Stimulated activated CD4-positive, alpha-beta T cell treated with anti-CD3 and anti-CD28 coated beads, Interleukin-15, amount 100 ng/mL, for 1 hour (primary cell): ENCODE results near the gene RIBC2.
"Not testable (repeated sequence)": the region's sequence is repeated elsewhere in the genome, so short reads cannot be mapped to it uniquely, and the experiment has no call there.

Source experiments
- DNase-seq, 2 donors: peaks; one replicate each; pipeline ENCODE4 v3.0.0-alpha.2; 2020; ENCODE audit warnings: low read depth in 1 of 2, low spot score in 1 of 2

Gene RIBC2

DNA sequence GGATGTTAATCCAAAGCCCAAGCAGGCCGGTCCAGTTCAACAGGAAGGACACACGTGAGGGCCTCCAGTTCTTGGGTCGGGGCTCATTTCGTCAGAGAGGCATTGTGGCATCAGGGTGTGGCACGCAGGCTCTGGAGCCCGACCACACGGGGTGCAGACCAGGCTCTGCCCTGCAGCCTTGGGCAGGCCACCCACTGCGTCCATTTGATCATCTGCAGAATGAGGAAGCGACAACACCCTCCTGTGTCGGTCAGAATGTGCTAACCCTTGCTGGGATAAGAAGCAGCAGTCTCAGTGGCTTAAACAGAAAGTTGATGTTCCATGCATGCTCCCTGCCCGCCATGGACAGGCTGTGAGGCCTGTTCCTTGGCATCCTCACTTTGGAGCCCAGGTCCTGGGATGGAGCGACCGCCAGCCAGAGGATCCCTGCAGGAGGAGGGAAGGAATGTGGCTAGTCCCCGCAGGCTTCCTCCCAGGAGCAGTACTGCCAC is 10.8 kb downstream of the RIBC2 start:
- DNase-seq, result no peak

DNA sequence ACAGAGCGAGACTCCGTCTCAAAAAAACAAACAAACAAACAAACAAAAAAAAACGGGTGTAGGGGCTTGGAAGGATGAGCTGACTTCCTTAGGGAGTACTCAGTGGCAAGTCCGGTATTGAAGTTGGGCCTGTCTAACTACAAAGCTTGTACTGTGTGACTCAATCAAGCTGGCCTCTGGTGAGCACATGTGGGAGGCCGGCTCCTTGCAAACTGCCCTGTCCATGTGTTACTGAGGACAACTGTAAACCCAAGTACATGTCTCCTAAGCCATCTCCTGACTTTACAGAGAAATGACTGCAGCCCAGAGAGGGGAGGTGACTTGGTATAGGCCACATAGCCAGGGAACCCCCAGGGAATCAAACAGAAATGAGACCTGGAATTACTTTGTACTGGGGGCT is 11.6 kb downstream of the RIBC2 start:
- no peak for DNase-seq

DNA sequence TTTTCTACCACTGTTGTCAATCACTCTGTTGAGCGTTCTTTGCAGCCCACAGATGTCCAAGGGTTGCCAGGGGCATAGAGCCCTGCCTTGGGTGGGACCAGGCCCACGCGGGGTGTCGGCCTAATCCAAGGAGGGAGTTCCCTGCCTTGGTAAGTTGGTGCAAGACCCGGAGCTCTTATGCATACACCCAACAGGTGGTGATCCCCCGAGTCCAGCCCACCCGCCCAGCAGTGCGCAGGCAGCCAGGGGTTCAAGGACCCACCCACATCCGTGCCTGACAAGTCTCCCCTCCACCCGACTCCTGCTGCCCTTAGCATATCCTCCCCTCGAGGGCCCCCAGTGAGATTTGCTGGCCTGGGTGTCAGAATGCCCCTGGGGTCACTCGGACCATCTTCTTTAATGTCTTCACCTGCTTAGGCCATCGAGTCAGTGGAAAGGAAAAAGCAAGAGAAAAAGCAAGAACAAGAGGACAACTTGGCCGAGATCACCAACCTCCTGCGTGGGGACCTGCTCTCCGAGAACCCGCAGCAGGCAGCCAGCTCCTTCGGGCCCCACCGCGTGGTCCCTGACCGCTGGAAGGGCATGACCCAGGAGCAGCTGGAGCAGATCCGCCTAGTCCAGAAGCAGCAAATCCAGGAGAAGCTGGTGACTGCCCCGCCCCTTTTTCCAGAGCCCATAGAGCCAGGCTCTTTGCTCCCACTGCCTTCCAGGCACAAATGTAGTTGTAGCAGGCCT is 12.2 kb downstream of the RIBC2 start:
- no peak for DNase-seq

DNA sequence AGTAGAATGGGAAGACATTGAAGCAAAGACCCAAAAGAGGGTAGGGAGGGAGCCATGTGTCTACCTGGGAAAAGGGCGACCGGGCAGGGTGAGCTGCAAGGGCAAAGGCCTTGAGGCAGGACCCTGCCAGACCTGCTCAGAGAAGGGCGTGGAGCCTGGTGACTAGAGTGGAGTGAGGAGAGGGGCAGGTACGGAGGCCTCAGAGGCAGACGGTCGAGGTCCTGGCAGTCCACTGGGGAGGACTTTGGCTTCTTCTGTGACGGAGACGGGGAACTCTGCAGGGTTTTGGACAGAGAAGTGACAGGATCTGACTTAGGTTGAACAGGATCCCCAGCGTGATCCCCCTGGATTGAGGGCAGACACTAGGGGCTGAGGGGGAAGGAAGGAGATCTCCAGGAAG is 12.9 kb downstream of the RIBC2 start:
- DNase-seq, result no peak

DNA sequence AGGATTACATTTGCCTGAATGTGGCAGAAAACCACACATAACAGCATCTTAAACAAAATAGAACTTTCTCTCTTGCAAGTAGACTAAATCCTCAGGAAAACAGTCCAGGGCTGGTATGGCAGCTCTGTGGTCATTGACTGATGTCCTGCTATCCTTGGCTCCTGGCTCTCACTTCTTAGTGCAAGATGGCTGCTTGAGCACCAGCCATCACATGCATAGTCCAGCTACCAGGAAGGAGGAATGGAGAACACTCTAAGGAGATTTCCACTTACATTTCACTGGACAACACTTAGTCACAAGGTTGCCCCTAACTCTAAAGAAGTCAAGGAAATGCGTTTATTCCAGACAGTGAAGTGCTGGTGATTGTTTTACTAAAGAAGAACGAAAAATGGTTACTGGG is 13.6 kb downstream of the RIBC2 start:
- no peak for DNase-seq

DNA sequence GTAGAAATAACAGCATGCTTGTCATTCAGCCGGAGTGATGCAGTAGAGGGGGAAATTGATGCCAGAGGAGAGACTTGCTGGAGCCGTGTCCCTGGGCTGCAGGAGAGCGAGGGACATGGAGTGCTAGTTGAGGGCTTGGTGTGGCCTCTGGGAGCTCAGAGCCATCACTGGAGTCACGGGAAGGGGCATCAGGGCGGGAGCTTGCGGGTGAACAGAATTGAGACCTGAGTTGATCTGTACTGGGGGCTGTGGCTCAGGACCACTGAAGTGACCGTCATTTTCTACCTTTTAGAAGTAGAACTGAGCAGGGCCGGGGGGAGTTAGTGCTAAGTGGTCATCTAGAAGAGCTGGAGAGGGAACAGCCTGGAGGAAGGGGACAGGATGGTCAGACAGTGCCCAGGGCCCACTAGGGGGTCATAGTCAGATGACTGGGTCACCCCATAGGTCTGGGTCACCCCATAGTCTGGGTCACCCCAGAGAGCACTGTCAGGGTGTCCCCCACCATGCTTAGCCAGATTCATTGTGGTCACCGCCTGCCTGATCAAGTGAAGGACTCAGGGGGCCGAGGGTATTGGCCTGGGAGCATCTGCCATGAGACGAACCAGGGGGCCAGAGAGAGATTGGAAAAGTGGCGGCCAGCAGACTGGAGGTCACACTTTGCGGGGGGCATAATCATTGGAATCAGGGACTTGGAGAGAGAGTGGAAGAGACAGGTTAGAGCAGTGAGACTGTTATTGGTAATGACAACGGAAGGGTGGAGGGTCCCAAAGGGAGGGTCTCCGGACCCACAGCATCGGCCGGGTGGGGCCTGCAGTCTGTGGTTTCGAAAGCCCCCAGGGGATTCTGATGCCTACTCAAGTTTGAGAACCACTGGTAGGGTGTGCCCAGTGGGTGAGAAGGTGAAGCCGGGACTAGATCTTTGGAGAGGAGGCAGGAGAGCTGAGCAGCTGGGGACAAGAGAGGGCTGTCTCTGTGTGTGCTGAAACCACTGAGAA is 15.2 kb downstream of the RIBC2 start:
- DNase-seq, result no peak

DNA sequence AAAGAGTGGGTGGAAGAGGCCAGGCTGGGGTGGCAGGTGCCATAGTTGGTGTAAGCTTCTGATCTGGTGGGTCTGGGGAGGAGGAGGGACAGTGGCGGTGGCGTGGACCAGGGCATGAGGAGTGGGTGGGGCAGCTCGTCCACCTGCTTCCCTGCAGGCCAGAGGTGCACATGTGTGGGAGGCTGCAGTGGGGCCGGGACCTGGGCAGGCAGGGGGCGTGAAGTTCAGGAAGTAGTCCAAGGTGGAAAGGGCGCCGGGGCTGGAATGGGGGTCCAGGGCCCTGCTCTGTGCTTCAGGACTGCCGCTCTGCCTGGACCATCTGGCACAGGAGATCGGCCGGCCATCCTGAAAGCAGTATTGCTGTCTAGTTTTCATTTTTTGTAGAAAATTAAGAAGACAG is 15.9 kb downstream of the RIBC2 start:
- no peak for DNase-seq

DNA sequence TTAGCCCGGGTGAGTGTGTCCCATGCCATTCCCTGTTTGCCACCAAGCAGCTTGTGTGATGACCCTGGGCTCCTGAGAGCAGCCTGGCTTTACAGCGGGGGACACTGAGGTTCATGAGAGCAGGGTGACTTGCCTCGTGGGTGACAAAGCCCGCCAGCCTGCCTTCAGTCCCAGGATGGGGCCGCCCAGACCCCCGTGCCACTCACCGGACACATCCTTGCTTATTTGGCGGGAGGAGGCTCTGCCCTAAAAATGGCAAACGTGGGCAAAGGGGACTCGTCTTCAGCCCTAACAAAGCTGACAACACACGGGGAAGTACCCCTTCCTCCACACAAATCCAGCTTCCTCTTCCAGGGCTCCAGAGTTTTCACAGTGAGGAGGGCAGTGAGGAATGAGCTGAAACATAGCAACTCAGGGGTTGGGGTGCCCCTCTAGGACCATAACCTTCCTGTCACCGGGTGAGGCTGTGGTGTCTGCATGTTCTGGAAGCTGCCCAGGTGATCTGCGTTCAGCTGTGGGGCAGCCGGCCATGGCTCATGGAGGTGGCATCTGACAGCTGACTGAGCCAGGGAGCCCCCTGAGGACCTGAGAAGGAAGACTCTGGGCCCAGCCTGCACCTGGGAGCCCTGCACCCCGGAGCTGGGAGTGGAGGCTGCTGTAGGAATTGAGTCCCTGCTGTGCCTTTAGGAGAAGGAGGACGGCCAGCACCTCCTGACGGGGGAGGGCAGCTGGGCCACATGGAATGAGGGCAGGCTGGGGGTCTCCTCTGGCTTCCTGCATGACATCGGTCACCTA is 16.7 kb downstream of the RIBC2 start:
- no peak for DNase-seq

DNA sequence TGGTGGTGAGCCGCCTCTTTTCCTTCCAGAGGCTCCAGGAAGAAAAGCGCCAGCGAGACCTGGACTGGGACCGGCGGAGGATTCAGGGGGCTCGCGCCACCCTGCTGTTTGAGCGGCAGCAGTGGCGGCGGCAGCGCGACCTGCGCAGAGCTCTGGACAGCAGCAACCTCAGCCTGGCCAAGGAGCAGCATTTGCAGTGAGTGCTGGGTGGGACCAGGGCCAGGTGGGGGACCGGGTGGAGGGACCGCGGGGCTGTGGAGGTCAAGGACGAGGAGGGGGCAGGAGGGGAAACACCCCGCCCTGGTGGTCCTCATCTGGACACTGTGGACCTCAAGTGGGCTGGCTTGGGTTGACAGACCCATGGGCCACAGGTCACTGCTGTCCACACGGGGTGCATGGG is 17.4 kb downstream of the RIBC2 start:
- no peak for DNase-seq

DNA sequence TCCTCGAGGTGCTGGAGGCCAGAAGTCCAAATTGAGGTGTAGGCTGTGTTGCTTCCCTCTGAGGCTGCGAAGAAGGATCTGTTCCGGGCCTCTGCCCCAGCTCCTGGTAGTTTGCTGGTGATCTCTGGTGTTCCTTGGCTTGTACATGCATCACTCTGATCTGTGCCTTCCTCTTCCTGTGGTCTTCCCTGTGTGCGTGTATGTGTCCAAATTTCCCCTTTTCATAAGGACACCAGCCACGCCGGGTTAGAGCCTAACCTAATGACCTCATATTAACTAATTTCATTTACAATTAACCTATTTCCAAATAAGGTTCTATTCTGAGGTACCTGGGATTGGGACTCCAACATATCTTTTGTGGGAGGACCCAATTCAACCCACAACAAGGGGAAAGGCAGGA is 21.5 kb downstream of the RIBC2 start:
- no peak for DNase-seq

DNA sequence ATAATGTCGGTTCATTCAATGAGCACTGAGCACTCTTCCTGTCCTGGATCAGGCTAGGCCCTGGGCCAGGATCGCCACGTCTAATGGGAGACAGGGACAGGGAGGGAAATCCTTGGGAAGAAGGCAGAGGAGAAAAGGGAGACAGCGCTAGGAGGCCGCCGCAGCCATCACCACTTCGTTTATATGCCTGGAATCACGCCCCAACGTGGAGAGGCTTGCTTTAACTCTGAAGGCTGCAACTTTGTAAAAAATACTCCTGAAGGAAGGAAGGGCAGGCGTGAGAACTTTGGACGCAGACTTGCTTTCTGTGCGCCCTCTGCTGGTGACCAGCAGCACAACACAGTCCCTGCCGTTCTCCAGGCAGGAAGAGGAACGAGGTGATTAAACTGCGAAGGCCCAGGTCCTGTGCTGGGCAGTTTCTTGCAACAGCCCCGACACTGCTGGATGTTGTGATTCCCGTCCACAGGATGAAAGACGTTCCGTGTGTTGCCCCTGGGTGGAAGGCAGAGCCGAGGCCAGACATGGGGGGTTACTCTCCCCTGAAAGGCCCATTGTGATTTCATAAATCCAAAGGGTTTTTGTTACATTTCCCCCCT is 22.1 kb downstream of the RIBC2 start:
- DNase-seq, result peak; percentile 62 to 63

DNA sequence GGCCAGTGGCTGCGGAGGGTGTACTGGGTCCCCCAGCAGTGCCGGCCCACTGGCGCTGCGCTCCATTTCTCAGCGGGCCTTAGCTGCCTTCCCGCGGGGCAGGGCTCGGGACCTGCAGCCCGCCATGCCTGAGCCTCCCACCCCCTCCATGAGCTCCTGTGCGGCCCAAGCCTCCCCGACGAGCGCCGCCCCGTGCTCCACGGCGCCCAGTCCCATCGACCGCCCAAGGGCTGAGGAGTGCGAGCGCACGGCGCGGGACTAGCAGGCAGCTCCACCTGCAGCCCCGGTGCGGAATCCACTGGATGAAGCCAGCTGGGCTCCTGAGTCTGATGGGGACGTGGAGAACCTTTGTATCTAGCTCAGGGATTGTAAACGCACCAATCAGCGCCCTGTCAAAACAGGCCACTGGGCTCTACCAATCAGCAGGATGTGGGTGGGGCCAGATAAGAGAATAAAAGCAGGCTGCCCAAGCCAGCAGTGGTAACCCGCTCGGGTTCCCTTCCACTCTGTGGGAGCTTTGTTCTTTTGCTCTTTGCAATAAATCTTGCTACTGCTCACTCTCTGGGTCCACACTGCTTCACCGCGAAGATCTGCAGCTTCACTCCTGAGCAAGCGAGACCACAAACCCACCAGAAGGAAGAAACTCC is 23.5 kb downstream of the RIBC2 start:
- DNase-seq, result not testable (repeated sequence)

DNA sequence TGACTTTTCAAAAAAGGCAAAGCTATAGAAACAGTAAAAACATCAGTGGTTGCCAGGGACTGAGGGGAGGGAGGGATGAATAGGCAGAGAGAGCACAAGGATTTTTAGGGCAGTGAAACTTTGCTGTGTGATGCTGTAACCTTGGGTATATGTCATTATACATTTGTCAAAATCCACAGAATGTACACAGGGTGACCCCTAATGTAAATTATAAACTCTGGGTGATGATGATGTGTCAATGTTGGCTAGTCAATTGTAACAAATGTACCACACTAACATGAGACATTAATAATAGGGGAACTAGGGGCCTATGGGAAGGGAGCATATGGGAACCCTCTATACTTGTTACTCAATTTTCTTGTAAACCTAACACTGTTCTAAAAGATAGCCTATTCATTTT is 24.8 kb downstream of the RIBC2 start:
- no peak for DNase-seq

DNA sequence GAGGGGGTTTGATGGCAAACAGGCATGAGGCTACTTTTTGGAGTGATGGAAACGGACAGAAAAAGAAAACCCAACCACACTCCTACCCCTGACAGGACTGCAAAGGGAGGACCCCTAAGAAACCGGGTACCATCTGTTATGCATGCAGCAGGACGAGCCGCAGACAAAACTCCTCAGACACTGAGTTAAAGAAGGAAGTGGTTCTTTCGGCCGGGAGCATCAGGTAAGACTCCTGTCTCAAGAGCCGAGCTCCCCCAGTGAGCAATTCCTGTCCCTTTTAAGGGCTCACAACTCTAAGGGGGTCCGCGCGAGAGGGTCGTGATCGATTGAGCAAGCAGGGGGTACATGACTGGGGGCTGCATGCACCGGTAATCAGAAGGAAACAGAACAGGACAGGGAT is 27.2 kb downstream of the RIBC2 start:
- DNase-seq, result not testable (repeated sequence)

DNA sequence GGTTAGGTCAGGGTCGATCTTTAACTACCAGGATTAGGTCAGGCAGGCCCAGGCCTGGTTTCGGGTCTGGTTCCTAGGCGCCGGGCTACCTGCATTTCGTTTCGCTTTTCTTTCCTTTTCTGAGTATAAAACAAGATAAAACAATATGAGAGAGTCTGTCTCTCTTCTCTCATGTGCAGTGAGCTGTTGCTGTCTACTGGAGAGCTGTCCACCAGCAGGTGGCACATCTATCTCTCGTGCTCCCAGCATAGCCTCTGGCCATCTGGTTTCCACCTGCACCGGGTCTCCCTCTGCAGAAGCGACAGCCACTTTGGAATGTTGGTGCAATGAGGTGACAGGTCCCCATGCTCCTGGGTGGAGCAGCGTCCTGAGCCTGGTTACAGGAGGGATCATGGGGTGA is 27.6 kb downstream of the RIBC2 start:
- no peak for DNase-seq

DNA sequence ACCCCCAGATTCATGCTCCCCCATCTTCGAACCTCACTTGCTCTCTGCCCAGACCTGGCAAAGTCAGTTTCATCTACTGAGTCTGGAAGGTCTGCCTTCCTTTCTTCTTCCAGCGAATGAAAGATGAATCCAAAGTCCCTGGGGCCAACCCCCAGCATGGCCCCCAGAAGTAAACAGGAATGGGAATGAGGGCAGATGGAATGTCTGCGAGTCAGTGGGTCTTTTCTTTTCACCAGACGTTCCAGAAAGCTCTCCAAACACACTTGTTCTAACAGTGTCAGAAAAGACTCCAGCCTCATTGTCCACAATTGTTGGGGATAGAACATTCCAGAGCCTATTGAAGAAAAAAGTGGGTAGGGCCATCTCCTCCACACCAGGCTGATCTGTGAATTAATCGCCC is 28.6 kb downstream of the RIBC2 start:
- no peak for DNase-seq

DNA sequence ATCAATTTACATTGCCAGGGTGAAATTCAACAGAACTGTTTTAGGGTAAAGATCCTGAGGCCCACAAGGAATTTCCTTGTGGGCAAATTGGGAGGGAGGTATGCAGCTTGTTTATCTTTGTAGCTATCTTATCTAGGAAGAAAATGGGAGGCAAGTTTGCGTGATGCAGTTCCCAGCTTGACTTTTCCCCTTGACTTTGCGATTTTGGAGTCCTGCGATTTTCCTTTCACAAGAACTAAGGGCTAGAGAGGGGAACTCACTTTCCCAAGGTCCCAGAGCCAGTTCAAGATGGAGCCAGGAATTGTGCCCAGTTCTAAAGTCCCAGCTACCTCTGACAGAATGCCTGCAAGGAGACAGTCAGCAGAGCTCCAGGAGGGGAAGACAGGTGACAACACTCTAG is 30.7 kb downstream of the RIBC2 start:
- no peak for DNase-seq

DNA sequence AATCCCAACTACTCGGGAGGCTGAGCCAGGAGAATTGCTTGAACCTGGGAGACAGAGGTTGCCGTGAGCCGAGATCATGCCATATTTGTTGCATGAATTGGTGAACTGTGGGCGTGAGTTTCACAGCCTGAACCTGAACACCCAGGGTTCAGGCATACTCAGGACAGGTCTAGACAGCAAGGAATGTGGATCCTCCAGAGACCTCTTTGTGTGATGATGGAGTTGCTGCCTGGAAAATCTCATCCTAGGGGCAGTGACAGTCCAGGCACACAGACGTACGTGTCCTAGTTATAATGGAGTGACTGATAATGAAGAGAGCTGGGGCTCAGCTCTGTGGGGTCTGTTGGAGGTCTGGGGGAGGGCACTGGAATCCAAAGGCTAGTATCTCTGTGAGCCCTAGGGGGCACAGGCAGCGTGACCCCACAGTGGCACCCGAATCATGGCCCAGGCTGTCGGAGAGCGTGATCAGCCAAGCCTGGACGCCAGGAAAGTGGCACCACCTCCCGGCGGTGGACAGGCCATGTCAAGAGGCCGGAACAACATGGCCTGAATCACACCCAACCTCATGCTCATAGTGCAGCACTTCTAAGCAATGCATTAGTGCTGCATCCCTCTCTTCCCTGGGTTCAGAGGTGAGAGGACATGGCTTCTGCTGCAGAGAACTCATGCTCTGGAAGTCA is 31.7 kb downstream of the RIBC2 start:
- DNase-seq, result no peak

DNA sequence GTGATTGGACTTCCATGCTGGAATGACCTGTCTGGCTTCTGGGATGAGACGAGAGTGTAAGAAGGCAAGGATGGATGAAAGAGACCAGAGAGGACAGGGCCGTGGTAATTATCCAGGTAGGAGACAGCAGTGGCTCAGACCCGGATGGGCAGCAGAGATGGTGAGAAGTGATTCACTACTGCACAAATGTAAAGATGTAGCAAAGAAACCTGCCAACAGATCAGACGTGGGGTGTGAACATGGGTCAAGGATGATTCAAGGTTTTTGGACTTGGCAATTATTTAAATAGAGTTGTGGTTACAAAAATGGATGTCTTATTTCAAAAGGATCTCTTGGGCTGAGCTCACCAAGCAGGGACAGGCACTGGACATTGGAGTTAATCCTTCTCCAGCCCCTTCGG is 32.7 kb downstream of the RIBC2 start:
- no peak for DNase-seq

DNA sequence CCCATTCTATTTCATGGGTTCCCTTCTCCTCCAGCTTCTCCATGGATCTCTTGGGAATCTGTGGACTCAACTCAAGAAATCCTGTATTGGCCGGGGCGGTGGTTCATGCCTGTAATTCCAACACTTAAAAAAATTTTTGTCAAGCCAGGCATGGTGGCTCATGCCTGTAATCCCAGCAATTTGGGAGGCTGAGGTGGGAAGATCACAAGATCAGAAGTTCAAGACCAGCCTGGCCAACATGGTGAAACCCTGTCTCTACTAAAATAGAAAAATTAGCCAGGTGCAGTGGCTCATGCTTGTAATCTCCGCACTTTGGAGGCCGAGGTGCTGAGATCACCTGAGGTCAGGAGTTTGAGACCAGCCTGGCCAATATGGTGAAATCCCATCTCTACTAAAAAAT is 34.1 kb downstream of the RIBC2 start:
- DNase-seq, result not testable (repeated sequence)
